H4 (cell line): ENCODE measurements around the gene ZNF335. TPM values are rescaled to one million over a fixed set of nuclear protein-coding genes. Genes with fewer than 3 reads are reported as not detected.
"Not testable (repeated sequence)": the region's sequence is repeated elsewhere in the genome, so short reads cannot be mapped to it uniquely, and the experiment has no call there.

Experiments used
- DNase-seq: peaks from one replicate; pipeline ENCODE4 v3.0.0-alpha.2; 2015; ENCODE audit warnings: low spot score
- total RNA-seq: library from RNA; depleted of rRNA; stranded (reverse); fragments of >200 nt; shearing (Covaris generic); gene quantifications from 2 replicates; pipeline ENCODE4 v1.2.3, GENCODE V29; 2014

Gene ZNF335
- total RNA-seq, 1 experiment from 2014 or later: 7.1 TPM

DNA sequence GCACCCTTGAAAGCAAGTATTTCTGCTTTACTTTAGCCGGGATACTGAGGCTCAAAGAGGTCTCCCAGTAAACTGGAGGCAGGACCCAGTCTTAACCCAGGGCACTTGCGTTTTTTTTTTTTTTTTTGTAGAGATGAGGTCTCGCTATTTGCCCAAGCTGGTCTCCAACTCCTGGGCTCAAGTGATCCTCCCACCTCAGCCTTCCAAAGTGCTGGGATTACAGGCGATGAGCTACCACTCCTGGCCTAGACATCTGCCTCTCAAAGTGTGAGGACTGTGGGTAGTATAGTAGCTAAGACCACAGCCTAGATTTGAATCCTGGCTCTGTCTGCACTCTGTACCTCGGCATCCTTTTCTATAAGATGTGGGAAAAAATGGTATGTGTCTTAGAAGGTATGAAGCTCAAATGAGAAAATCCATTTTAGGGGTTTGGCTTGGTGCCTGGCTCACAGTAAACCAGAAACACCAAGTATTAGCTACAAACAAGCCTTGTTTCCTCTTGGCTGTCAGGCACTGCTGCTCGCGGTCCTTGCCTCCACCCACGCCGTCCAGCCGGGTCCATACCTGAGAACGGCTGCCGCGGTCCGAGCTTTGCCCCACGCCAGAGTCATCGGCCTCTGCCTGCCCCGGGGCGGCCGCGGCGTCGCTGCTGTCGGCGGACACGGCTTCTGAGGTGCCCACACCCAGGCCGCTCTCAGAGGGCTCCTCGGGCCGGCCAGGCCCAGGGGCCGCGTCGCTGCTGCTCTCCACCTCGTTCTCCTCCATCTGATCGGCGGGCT, 1.2 kb downstream of the ZNF335 start:
- DNase-seq: no peak

DNA sequence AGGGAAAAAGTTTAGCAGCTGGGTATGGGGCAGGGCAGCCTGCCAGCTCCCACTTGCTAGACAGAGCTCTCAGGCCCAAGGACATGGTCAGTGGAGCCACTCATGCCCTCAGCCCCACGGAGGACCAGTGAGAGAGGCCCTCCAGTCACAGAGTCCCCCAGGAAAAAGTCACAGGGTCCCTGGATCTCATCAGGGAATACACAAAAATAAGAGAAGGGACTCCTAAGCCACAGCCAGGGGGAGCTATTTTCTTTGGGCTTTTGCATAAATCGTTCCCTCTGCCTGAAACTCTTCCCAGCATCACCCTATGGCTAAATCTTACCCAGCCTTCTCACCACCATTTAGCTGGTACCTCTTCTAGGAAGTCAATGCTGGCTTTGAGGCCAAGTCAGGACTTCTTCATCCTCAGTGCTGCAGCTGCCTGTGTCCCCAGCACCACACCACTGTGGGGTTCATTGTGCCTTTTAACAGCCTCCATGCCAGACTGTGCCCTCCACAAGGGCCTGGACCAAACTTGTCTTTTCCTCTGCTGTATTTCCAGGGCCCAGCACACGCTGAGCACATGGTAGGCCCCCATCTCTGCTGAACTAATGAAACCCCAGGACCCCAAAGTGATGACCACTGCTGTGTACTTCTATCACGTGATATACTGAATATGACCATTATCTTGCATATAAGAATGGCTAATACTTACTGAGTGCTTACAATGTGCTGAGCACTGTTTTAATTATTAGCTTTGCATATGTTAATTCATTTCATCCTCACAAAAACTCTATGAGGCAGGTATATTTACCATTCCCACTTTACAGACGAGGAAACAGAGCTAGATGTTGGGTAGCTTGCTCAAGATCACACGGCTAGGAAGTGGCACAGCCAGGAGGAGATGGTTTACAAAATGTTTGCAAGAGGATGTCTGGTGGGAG, 2.0 kb downstream of the ZNF335 start:
- no peak for DNase-seq

DNA sequence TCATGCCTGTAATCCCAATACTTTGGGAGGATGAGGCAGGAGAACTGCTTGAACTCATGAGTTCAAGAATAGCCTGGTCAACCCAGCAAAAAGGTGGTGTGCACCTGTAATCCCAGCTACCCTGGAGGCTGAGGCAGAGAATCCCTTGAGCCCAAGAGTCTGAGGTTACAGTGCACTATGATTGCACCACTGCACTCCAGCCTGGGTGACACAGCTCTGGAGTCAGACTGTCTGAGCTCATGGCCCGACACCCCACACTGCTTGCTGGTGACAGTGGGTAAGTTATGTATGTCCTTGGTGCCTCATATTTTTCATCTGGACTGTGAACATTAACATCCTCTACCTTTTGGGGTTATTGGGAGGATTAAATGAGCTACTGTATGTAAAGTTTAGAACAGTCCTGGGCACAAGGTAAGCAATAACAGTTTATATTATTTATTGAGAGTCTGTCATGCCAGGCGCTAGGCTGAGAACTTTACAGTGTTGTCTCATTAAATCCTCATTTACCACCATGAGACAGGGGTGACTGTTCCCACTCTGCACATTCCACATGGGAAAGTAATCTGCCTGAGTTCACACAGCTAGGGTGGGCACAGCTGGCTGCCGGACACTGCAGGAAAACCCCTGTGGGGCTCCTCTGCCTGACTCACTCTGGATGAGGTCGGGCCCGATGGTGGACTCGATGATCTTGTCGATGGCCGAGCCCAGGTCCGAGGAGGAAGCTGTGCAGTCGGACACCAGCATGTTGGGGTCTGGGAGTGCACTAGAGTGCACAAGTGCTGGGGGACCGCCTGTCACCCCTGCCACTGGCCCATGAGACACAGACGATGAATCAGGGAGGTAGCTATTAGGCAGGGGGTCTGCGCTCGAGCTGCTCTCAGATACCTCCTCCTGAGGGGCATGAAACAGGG, 2.9 kb downstream of the ZNF335 start:
- no peak for DNase-seq

DNA sequence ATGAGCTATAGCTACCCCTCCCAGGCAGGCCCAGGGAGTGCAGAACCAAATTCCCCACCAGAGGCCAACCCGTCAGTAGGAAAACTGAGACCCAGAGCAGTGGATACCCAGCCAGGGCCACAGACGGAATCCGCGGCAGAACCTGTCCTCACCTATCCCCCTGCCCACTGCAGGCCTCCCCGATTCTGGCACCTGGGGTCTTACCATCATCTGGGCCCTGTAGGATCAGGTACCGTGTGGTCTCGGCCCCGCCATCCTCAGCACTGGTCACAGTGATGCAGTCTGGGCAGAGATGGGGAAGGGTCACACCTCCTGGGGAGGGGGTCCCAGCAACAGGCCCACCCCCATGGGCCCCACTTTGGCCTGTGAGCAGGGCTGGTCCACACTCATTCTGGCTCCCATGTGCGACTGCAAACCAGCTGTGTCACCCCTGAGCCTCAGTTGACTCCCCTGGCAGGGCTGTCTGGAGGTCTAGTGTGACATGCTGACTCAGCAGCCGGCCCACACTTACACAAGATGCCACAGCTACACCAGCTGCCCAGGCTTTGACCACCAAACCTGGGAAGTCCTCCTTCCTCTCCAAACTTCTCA, 3.8 kb downstream of the ZNF335 start:
- DNase-seq: no peak

DNA sequence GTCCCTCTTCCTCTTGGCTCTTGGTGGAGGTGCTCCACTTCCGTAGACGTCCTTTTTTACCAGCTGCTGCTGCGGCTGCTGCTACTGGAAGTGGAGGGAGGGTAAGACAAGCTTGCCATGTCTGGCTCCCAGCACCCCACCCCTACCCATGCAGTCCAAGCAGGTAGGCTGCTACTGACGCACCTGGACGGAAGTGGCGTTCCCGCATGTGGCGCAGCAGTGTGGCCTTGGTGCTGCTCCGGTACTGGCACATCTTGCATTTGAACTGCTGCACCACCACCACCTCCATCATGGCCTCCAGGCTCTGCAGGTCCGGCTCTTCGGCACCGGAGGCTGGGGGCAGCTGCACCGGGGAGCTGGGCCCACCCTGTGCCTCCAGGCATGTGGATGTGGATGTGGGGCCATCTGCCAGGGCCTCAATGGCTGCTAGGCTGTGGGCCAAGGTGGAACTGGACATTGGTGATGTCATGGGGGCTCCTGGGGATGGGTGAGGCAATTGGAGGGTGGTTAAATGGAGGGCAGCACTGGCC, 4.4 kb downstream of the ZNF335 start:
- no peak for DNase-seq

DNA sequence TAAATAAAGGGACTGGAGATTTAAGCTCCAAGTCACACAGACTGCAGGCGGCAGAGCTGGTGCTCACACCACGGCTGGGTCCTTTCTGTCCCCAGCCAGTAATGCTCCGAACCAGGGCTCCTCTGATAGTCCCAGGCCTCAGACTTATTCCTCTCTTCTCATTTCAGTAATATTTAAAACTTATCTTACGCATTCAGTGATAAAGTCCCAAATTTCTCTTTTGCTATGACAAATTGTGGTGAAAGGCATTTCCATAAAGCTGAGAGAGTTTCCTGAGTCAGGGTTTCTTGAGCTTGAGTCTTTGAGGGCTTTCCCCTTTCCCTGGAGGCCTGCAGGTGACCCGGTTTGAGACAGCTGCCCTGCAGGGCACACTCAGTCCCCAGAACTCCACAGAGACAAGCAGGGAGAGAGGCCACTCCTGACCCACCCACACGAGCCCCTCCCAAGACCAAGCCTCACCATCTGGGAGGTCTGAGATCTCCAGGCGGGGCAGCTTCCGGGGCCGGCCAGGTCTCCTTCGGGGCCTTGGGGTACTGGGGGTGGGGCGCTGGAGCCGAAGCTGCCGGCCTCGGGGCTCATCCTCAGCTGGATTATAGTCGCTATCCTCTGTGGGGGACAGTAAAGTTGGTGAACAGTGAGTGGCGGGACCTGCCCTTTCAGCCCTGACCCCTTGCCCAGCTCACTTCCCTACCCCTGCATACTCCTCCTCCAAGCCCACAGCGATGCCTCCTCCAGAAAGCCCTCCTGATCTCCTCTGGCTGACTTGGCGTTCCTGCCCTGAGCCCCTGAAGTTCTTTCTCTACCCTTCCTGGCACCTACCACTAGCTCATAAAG, 6.6 kb downstream of the ZNF335 start:
- no peak for DNase-seq

DNA sequence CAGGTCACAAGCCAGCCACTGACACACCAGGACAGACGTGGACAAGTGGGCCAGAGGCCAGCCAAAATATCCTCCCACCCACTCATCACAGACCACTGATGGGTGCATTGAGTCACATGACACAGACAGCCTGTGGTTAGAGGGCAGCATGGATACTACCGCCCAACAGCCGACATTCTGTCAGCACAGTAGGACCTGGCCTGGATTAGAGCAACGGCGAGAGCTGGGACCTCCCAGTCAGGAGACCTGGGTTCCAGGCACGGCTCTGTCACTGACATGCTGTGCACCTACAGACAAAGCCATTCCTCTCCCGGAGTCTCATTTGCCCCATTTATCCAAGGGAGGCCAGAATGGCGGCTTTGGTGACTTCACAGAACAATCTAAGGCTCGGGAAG, 8.0 kb downstream of the ZNF335 start:
- DNase-seq: no peak

DNA sequence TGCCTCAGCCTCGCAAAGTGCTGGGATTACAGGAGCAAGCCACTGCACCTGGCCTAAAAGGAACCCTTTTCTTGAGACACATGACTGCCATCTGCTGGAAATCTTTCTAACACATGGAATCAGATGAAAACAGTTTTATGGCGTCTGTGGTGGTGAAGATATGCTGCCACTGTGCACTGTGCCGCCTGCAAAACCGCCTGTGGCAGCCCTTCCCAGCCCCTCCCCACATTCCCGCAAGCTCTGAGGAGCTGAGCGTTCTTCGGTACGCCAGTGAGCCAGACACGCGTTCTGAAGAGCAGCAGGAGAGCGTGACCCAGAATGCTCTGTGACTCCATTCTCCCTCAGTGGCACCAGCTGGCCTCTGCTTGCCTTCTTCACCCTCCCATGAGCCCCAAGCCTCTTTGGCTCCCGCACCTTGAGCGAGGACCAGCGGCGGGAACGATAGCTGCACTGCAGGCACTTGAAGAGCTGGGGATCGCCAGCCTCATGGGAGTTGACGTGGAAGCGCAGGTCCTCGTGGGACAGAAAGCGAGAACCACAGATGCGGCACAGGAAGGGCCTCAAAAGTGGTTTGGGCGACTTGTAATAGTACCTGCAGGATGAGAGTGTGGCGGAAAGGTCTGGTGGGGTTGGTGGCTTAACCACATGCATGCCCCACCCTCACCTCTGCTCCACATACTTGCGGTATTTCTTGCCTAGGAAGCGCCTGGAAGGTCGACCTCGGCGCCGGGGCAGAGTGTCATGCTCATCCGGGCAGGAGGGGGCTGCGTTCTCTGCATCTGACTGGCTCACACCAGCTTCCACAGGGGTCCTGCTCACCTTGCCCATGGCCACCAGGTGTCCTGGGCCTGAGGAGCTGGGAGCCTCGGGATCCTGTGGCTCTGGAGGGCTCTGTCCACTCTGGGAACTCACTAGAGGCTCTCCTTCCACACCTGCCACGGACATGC, 8.7 kb downstream of the ZNF335 start:
- no peak for DNase-seq

DNA sequence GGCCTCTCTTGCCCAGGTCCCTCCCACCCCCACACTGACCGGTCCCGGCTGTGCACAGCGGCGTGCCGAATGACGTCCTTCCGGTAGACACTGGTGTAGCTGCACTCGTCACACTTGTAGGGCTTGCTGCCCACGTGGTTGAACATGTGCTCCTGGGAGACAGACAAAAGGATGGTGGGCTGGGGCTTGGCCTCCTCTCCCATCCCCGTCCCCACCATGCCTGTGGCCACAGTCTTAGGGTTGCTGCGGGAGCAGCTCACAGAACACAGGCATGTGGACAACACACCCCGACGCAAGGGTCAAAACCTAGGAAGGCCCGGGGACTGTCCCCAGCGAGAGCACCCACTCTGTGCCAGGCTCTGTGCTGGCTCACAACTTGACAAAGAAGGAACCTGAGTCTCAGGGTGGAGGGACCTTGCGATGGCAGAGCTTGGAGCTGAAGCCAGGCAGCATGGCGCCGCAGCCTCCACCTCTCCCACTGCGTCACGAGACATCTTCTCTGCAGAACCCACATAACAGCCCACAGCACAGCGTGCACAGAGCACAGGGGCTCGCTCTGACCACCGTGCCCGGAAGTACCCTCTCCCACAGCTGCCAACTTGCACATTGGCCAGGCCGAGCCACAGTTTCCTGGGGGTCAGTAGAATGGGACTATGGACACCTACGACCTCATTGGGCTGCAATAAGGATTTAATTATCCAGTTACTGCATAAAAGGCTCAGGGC, 9.8 kb downstream of the ZNF335 start:
- DNase-seq: no peak

DNA sequence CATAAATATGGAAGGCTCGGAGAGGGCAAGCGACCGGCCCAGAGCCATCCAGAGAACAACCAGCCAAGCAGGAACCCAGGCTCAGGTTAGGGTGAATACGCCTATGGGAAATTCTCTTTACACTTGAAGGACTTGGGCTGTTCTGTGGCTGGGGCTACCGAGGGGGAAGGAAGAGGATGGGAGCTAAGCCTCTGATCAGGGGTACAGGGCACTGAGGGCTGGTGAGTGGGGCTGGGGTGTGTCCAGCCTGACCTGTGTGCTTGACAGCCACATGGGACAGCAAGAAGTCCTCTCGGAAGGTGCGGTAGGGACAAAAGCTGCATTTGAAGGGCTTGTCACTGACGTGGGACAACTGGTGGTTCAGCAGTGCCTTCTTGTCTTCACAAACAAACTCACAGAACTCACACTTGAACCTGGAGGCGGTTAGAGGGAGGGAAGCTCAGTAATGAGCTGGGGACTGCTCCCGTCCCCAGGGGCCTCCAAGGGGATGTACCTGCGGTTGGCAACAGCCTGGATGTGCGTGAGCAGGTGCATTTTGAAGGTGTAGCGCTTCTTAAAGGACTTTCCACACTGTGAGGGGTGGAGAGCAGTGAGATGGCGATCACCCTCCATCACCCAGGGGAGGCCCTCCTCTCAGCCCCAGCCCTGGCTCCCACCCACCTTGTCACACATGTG, 11.9 kb downstream of the ZNF335 start:
- no peak for DNase-seq

DNA sequence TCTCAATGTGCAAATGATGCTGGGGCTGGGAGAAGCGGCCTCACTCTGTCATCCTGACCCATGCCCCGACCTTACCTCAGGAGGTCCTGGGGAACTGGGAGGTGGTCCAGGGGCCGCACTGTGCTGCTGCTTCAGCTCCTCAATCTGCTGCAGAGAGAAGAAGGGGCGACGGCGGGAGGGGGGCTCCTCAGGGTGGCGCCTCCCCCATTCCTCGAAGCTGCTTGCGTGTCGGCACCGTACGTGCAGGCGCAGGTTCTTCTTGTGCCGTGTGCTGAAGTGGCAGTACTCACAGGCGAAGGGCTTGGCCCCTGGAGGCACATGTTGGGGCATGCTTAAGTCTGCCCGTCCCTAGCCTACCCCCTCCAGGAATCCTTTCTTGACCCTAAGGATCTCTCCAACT, 12.9 kb downstream of the ZNF335 start:
- no peak for DNase-seq

DNA sequence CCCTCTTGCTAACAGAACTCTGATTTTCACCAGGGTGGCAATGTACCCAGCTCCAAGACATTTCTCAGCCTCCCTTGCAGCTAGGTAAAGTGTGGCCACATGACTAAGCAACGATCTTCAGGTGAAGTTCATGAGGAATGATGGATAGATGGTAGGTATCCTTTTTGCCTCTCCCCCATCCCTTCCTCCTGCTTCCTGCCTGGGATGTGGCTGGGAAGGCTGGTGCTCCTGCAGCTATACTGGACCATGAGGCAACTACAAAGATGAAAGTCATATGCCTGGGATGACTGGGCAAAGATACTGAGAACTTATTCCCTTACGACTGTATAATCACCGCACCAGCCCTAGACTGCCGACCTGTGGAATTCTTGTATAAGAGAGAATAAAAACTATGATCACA, 13.4 kb downstream of the ZNF335 start:
- DNase-seq: no peak

DNA sequence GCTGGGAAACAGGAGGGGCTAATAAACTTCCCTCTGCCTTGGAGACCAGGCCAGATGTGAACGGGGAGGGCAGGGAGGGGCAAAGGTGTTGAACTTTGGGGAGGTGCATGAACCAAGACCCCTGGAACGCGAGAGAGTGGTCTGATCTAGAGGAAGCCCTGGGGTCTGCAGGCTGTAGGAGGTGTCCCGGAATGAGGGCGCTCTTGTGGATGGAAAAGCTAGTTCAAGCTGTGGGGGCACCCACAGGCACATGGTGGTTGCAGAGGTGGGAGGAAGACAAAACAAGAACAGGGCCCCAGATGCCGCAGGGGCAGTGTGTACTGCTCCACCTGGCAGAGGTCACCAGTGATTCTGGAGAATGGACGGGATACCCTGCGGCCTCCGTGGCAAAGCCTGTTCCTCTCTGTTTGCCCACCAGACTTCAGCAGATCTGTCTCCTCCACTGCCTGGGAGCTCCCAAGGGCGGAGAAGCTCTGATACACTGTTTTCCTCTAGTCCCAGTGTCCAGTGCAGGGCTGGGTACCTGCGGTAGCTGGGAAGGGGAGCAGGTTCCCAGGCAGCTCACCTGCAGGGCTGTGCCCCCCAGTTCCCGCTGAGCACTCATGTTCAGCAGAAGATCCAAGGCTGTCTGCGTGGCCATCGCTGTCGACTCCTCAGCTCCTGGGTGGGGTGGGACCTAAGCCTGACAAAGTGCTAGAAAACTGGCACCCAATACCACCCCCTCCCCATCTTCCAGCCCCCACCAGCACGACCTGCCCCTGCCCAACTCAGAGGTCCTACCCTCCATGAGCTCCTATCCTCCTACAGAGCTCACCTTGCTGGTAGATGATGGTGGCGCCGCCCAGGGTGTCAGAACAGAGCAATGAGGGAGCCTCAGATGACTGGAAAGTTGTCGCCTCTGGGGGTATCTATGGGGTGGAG, 14.7 kb downstream of the ZNF335 start:
- no peak for DNase-seq

DNA sequence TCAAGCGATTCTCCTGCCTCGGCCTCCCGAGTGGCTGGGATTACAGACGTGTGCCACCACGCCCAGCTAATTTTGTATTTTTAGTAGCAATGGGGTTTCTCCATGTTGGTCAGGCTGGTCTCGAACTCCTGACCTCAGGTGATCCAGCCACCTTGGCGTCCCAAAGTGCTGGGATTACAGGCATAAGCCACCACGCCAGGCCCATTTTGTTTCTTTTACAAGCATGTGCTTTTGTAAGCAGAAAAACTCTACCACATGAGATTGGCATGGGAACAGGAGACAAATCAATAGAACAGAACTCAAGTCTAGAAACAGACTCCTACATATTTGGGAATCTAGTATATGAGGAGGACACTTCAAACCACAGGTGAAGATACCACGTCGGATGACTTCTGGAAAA, 15.7 kb downstream of the ZNF335 start:
- not testable (repeated sequence) for DNase-seq

DNA sequence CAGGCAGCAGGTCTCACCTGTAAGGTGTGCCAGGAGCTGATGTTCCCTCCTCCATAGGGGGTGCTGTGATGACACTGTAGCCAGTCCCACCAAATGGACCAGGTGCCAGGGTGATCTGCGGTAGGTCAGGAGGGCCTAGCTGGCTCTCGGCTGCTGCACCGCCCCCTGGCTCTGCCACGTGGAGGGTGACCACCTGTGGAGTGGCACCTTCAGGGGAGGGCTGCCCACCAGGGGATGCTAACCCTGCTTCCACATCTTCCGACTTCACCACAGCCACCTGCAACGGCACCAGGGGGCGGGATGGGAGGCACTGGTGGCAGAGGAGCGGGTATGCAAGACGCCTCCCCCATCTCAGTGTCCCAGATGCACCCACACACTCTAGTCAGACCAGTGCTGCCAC, 18.3 kb downstream of the ZNF335 start:
- no peak for DNase-seq

DNA sequence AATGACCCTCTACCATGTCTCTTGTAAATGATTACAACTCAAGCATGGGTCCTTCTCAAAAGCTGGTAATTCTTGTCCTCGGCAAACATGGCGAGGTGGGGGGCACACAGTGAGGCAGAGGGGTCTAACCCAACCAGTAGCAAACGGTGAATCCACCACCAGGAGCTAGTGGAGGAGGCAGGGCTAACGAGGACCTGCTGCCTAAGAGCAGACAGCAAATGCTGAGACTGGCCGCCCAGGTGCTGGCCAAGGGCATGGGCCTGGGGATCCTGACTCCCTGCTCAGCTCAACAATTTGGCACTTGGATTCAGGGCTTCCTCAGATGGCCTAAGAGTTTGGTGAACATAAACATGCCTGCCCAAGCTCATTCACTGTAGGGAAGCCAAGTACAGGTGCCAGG, 19.1 kb downstream of the ZNF335 start:
- no peak for DNase-seq
